Central memory CD8-positive, alpha-beta T cell (primary cell): ENCODE results near the gene CACNA2D1.

Source experiments
- ATAC-seq: fragments of 150-1000 bp; cut with Tn5 transposase; replicated peaks from 2 replicates; pipeline ENCODE4 v1.10.0; 2022; ENCODE audit warnings: mild to moderate bottlenecking, moderate FRiP score, moderate number of reproducible peaks; ENCODE audit not compliant: poor library complexity, severe bottlenecking; ENCODE audit errors: extremely low read depth
- DNase-seq, 2 donors: peaks; one replicate each; pipeline ENCODE4 v3.0.0; 2021; ENCODE audit warnings: low spot score in 2 of 2
- H3K27ac Mint-ChIP-seq: one replicate; pipeline ENCODE4 v1.8.0; 2022; ENCODE audit warnings: low read depth, mild to moderate bottlenecking, moderate library complexity, mixed read lengths
- H3K27me3 Mint-ChIP-seq: one replicate; pipeline ENCODE4 v1.8.0; 2022; ENCODE audit warnings: mixed read lengths
- H3K36me3 Mint-ChIP-seq: one replicate; pipeline ENCODE4 v1.8.0; 2022; ENCODE audit warnings: mild to moderate bottlenecking, moderate library complexity, mixed read lengths; ENCODE audit not compliant: insufficient read depth
- H3K4me1 Mint-ChIP-seq: one replicate; pipeline ENCODE4 v1.8.0; 2022; ENCODE audit warnings: mixed read lengths
- H3K4me3 Mint-ChIP-seq: one replicate; pipeline ENCODE4 v1.8.0; 2022; ENCODE audit warnings: mild to moderate bottlenecking, moderate library complexity, mixed read lengths
- H3K9me3 Mint-ChIP-seq: one replicate; pipeline ENCODE4 v1.8.0; 2022; ENCODE audit warnings: mixed read lengths

The CACNA2D1 gene

GRCh38 chr7:82114237-82114636 lies 329.3 kb downstream of the CACNA2D1 start:
- H3K36me3 Mint-ChIP-seq: peaks cover 2% of the 10 kb centered on the region
- DNase-seq: no peak
- no peaks in the 10 kb centered on the region for H3K4me1 Mint-ChIP-seq
- H3K27ac Mint-ChIP-seq: no peak overlapping the region
- peaks cover 9% of the 10 kb centered on the region for H3K9me3 Mint-ChIP-seq
- ATAC-seq: no peak
- no peak overlapping the region for H3K4me3 Mint-ChIP-seq
- H3K27me3 Mint-ChIP-seq: no peaks in the 10 kb centered on the region

DNA sequence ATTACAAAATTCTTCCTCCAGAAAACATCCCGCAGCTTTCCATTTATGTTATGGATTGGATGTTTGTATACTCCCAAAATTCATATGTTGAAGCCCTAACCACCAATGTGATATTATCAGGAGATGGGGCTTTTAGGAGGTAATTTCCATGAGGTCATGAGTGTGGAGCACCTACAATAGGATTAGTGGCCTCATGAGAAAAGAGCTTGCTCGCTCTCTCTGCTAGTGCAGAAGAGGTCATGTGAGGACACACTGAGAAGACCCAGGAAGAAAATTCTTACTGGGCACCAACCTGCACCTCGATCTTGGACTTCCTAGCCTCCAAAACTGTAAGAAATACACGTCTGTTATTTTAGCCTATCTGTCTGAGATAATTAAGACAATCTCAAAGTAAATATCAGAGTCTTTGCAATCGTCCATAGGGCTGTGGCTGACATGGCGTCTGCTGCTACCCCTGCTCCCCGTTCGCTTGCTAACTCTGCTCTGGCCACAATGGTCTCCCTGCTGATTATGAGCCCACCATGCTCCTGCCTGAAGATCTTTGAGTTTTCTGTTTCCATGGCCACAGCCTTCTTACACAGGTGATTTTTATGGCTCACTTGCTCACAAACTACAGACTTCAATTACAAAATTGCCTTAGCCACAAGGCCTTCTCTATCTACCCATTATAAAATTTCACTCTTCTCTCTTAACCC lies 333.3 kb downstream of the CACNA2D1 start:
- no peak overlapping the region for H3K27ac Mint-ChIP-seq
- H3K36me3 Mint-ChIP-seq: no peaks in the 10 kb centered on the region
- no peaks in the 10 kb centered on the region for H3K27me3 Mint-ChIP-seq
- no peak overlapping the region for H3K4me3 Mint-ChIP-seq
- H3K9me3 Mint-ChIP-seq: peaks cover 11% of the 10 kb centered on the region
- no peaks in the 10 kb centered on the region for H3K4me1 Mint-ChIP-seq
- no peak for ATAC-seq
- DNase-seq: no peak

- Mint-ChIP-seq H3K36me3 (no peaks in the 10 kb centered on the region), H3K9me3 (peaks cover 11% of the 10 kb centered on the region), H3K27ac (no peak overlapping the region), H3K27me3 (no peaks in the 10 kb centered on the region), H3K4me1 (no peaks in the 10 kb centered on the region), H3K4me3 (no peak overlapping the region)
- no peak for DNase-seq
- no peak for ATAC-seq
Observed at GRCh38 chr7:82109288-82109687, 334.3 kb downstream of the CACNA2D1 start.

DNA sequence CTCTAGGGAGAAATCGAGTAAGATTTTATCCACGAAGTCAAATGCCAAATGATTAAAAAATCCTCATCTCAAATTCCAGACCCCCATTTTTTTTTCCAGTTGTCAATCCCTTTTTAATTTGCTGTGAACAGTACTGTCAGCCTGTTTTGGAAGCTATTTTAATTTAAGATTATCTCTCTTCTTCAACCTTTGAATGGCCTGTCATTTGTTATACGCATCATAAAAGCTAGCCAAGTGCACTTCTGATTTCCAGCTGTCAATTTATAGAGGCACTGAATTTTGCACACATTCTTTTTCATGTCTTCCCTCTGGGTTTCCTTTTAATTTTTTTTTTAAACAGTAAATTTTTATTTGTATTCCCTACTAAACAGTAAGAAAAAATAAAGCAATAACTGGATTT lies 337.4 kb downstream of the CACNA2D1 start:
- ATAC-seq: no peak
- no peak overlapping the region for H3K27ac Mint-ChIP-seq
- DNase-seq: no peak
- no peak overlapping the region for H3K4me3 Mint-ChIP-seq
- no peaks in the 10 kb centered on the region for H3K4me1 Mint-ChIP-seq
- no peaks in the 10 kb centered on the region for H3K27me3 Mint-ChIP-seq
- H3K36me3 Mint-ChIP-seq: no peaks in the 10 kb centered on the region
- peaks cover 11% of the 10 kb centered on the region for H3K9me3 Mint-ChIP-seq

- H3K27me3 Mint-ChIP-seq: no peaks in the 10 kb centered on the region
- H3K4me1 Mint-ChIP-seq: no peaks in the 10 kb centered on the region
- H3K27ac Mint-ChIP-seq: no peak overlapping the region
- ATAC-seq (no peak), DNase-seq (no peak)
- no peaks in the 10 kb centered on the region for H3K36me3 Mint-ChIP-seq
- H3K4me3 Mint-ChIP-seq: no peak overlapping the region
- H3K9me3 Mint-ChIP-seq: peaks cover 6% of the 10 kb centered on the region
Observed at GRCh38 chr7:82105463-82105862, 338.1 kb downstream of the CACNA2D1 start.

- no peaks in the 10 kb centered on the region for H3K27me3 Mint-ChIP-seq
- peaks cover 8% of the 10 kb centered on the region for H3K9me3 Mint-ChIP-seq
- no peaks in the 10 kb centered on the region for H3K36me3 Mint-ChIP-seq
- DNase-seq (no peak), ATAC-seq (no peak)
- H3K4me3 Mint-ChIP-seq: no peak overlapping the region
- no peak overlapping the region for H3K27ac Mint-ChIP-seq
- H3K4me1 Mint-ChIP-seq: no peaks in the 10 kb centered on the region
Observed at GRCh38 chr7:82098414-82098813, 345.2 kb downstream of the CACNA2D1 start.

DNA sequence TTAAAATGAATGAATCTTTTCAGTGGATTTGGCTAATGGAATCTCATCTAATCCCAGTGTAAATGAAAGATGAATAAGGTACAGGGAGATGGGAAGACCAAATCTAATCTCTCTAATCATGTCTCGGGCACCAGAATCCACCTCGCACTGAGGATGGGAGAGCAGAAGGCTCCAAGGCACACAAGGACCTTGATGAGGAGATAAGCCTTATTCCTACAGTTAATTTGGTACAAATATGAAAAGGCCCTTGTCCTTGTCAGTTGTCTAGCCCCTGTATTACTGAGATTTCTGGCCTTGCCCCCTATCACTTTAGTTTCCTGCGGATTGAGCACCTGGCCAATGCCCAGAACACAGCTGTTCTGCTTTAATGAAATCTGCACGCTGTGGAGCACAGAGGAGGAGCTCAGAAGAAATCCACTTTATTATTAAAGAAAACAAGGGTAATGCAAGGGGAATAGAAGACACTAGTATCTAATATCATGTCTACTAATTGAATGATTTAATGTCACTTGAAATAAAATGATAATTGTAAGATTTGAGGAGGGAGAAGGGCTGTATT lies 352.4 kb downstream of the CACNA2D1 start:
- Mint-ChIP-seq H3K27ac (no peak overlapping the region), H3K27me3 (no peaks in the 10 kb centered on the region), H3K4me1 (no peaks in the 10 kb centered on the region), H3K9me3 (no peaks in the 10 kb centered on the region), H3K36me3 (no peaks in the 10 kb centered on the region), H3K4me3 (no peak overlapping the region)
- ATAC-seq (no peak), DNase-seq (no peak)

- Mint-ChIP-seq H3K4me3 (no peak overlapping the region), H3K36me3 (no peaks in the 10 kb centered on the region), H3K4me1 (no peaks in the 10 kb centered on the region), H3K27me3 (no peaks in the 10 kb centered on the region), H3K9me3 (no peaks in the 10 kb centered on the region), H3K27ac (no peak overlapping the region)
- ATAC-seq: no peak
- DNase-seq: no peak
Observed at GRCh38 chr7:82087099-82087498, 356.5 kb downstream of the CACNA2D1 start.

DNA sequence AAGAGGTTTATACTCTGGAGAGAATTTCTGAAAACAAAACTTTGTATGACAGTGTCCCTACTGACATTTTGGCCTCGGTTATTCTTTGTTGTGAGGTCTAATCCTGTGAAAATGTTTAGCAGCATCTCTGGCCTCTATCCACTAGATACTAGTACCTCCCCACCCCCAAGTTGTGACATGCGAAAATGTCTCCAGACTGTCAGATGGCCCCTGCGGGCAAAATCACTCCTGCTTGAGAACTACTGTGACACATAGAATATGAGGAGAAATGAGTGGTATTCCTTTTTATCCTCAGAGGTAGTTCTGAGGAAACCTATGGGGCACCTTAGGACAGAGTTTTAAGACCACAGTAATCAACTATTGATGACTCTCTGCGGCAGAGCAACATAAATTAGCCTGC lies 358.5 kb downstream of the CACNA2D1 start:
- Mint-ChIP-seq H3K27me3 (no peaks in the 10 kb centered on the region), H3K9me3 (no peaks in the 10 kb centered on the region), H3K4me3 (no peak overlapping the region), H3K4me1 (no peaks in the 10 kb centered on the region), H3K27ac (no peak overlapping the region), H3K36me3 (no peaks in the 10 kb centered on the region)
- DNase-seq (no peak), ATAC-seq (no peak)

- no peak overlapping the region for H3K27ac Mint-ChIP-seq
- H3K27me3 Mint-ChIP-seq: no peaks in the 10 kb centered on the region
- DNase-seq (no peak), ATAC-seq (no peak)
- H3K36me3 Mint-ChIP-seq: no peaks in the 10 kb centered on the region
- H3K4me3 Mint-ChIP-seq: no peak overlapping the region
- H3K9me3 Mint-ChIP-seq: peaks cover 8% of the 10 kb centered on the region
- no peaks in the 10 kb centered on the region for H3K4me1 Mint-ChIP-seq
Observed at GRCh38 chr7:82081644-82082224, 361.8 kb downstream of the CACNA2D1 start.

- Mint-ChIP-seq H3K9me3 (peaks cover 12% of the 10 kb centered on the region), H3K27ac (no peak overlapping the region), H3K4me3 (no peak overlapping the region), H3K4me1 (no peaks in the 10 kb centered on the region), H3K36me3 (no peaks in the 10 kb centered on the region), H3K27me3 (no peaks in the 10 kb centered on the region)
- DNase-seq (no peak), ATAC-seq (no peak)
Observed at GRCh38 chr7:82080254-82080927, 363.2 kb downstream of the CACNA2D1 start.

DNA sequence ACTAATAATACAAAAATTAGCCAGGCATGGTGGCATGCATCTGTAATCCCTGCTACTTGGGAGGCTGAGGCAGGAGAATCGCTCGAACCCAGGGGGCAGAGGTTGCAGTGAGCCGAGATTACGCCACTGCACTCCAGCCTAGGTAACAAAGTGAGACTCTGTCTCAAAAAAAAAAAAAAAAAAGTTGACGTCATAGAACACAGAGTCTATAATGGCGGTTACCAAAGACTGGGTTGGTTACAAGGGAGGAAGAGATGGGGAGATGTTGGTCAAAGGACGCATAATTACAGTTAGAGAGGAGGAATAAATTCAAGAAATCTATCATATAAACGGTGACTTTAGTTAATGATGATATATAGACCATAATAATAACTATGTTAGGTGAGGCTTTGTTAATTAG lies 364.1 kb downstream of the CACNA2D1 start:
- H3K4me1 Mint-ChIP-seq: no peaks in the 10 kb centered on the region
- ATAC-seq (no peak), DNase-seq (no peak)
- no peaks in the 10 kb centered on the region for H3K27me3 Mint-ChIP-seq
- peaks cover 12% of the 10 kb centered on the region for H3K9me3 Mint-ChIP-seq
- H3K36me3 Mint-ChIP-seq: no peaks in the 10 kb centered on the region
- no peak overlapping the region for H3K4me3 Mint-ChIP-seq
- H3K27ac Mint-ChIP-seq: no peak overlapping the region

DNA sequence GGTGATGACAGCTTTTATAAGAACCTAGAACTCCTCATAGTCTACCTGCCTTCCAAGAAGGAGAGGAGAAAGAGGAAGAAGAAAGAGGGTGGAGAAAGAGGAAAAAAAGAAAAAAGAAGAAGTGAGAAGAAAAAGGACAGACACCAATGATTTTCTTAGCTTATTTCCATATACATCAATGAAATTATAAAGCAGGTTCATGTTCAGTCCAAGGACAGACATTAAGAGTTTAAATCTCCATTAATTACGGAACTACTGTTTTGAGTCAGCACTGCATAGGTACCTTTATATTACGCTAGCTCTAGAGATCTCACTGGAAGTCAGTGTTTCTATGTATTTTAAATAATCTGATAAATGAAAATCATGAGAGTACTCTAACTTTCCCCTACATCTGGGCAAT lies 364.8 kb downstream of the CACNA2D1 start:
- Mint-ChIP-seq H3K36me3 (no peaks in the 10 kb centered on the region), H3K9me3 (peaks cover 12% of the 10 kb centered on the region), H3K27ac (no peak overlapping the region), H3K4me3 (no peak overlapping the region), H3K4me1 (no peaks in the 10 kb centered on the region), H3K27me3 (no peaks in the 10 kb centered on the region)
- DNase-seq (no peak), ATAC-seq (no peak)
